CD4-positive, alpha-beta T cell treated with Interleukin-12 subunit alpha and Interleukin-12 subunit beta, for 1 hour (primary cell): ENCODE data around the gene BACE1-AS.
"Not testable (repeated sequence)": the region's sequence is repeated elsewhere in the genome, so short reads cannot be mapped to it uniquely, and the experiment has no call there.

Source experiments
- DNase-seq: peaks from one replicate; pipeline ENCODE4 v3.0.0-alpha.2; 2020

BACE1-AS gene

DNA sequence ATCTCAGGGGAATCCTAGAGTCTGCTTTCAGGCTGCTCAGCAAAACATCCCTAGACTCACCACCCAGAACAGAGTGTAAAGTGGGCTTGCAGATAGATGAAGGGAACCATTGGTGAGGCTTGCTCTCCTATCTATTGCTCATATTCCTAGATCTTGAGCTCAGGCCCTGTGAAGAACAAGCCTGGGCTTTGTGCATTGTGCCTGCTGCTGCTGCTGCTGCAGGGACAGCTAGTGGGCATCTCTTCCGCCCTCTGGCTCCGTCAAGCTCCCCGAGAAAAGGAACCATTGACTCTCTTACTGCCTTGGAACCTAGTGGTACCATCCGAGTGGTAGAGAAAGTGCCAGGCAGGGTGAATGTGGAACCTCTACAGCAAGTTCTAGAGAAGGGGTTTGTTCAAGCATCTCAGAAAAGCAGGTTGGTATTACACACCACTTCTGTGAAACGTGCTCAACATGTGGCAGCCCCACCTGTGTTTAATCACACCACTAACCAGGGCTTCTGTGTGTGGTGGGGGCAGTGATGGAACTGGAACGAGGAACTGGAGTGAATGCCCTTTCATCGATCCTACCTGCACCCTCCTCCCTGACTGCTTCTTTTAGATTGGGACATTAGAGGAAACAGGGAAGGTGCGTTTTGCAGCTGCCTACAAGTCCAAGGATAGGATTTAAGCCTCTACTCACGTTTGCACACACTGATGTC lies 4.4 kb downstream of the BACE1-AS start:
- DNase-seq = no peak

DNA sequence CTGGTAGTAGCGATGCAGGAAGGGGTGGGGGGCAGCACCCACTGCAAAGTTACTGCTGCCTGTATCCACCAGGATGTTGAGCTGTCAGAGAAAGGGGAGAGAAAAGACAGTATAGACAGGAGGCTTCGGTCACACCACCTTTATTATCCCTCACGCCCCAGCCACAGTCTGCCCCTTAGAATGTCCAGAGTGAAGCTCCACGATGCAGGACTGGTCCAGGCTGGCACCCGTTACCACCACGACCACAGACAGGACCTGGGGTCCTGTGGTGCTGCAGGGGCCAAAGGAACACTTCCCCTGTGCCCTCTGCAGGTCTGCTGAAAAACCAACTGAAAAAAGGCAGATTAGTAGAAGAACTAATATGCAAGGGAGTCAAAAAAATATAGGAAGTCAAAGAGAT lies 5.7 kb downstream of the BACE1-AS start:
- DNase-seq = no peak

DNA sequence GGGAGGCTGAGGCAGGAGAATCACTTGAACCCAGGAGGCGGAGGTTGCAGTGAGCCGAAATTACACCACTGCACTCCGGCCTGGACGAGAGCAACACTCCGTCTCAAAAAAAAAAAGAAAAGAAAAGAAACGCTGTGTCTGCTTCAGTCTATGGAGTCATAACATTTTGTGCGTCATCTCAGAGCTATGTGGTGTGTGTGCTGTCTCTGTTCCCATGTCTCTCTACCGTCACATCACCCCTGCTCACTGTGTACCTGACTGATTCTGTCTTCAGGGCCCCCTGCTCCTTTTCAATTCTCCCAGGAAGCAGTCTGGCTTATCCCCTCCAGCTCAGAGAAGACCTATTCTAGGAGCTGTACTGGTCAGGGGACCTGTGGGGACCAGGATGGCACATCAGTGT lies 7.0 kb downstream of the BACE1-AS start:
- no peak for DNase-seq

DNA sequence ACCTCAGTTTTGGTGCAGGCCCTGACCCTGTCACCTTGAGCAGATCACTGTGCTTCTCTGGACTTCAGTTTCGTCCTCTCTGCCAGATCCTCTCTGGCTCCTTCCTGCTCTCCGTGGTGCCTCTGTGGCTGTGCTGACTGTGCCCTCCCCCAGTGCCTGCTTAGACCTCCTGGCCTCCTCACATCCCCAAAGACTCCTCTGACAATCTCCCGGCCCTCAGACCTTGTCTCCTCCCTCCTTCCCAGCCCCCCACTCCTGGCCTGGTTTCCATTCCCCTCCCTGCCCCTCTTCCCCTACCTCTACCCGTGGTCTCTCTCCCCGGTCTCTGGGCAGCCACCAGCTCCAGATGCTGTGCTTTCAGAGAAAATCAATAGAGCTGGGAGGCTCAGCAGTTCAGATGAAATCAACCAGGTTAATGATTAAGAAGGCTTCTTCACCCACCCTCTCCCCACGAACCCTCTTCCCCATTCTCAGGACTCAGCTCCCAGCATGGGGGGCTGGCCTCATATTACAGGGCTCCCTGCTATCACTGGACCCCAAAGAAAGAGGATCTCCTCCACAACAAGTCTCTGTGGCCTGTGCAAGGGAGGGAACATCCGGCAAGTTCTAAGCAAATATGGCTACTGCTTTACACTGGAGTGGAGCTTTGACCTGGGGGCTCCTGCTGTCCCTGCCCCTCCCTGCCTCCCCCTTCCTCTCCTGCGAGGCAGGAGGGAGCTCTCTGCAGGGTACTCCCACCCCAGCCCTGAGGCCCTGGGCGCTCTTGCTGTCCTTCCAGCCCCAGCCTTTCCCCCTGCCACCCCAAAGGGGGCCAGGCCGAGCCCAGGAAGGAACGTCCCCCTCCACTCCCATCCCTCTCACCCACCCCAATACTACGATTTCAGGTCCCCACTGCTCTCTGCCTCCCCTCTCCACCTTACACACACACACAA lies 8.5 kb downstream of the BACE1-AS start:
- DNase-seq = no peak

DNA sequence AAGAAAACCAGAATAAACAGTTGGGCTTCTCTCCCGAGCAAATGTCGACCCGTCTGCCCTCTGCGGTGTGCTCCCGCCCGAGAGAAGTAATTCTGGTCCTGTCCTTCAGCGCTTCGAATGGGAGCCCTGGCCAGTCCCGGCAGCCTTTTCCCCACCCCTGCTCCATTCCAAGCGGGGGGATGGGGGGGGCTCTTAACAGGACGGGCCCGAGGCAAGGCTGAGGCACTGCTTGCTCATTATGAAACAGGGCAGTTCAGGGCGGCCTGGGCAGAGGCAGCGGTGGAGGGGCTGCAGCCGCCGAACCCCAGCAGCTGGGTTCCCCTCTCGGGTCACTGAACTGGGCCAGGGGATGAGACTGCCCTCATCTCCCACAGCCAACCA lies 9.1 kb downstream of the BACE1-AS start:
- no peak for DNase-seq

DNA sequence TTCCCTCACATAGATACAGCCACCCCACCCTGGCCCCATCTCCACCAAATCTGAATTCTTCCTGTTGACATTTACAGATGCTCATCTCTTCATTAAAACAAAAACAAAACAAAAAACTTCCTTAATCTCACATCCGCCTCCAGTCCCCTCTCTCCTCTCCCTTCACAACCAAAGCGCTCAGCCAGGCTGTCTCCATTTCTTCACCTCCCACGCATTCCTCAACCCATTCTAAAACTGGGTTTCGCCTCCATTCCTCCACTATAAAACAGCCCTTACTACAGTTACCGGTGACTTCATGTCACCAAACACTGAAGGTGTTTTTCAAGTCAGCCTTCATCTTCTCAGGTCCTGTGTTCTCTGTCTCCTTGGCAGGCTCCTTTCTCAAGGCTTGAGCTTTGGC lies 9.6 kb downstream of the BACE1-AS start:
- no peak for DNase-seq

DNA sequence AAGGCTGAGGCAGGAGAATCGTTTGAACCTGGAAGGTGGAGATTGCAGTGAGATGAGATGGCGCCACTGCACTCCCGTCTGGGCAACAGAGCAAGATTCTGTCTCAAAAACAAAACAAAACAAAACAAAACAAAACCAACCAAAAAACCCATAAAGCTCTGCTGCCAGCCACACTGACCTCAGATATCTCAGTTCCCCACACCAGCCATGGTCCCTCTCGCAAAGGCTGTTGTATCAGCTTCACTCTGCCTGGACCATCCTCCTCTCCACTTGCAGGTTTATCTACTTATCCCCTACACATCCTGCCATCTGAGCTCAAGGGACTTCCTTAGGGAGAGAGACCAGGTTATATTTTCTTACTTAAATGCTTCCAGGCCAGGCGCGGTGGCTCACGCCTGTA lies 11.1 kb downstream of the BACE1-AS start:
- DNase-seq = no peak

DNA sequence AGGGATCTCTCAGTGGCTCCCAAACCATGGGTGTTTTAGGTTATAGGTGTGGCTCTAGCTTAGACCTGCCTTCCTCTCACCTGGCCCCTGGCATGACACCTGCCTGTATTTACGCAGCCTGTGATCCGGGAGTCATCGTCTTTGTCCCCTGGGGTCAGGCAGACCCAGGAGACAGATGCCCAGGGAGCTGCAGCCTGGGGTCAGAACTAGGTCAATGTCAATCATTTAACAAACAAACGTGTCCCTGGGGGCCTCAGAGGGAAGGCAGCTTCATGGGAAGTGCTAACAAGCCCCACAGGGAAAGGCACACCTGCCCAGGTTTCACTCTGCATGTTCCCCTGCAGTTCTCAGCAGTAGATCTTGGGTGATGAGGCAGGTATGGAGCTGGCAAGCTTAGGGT lies 12.0 kb downstream of the BACE1-AS start:
- no peak for DNase-seq

DNA sequence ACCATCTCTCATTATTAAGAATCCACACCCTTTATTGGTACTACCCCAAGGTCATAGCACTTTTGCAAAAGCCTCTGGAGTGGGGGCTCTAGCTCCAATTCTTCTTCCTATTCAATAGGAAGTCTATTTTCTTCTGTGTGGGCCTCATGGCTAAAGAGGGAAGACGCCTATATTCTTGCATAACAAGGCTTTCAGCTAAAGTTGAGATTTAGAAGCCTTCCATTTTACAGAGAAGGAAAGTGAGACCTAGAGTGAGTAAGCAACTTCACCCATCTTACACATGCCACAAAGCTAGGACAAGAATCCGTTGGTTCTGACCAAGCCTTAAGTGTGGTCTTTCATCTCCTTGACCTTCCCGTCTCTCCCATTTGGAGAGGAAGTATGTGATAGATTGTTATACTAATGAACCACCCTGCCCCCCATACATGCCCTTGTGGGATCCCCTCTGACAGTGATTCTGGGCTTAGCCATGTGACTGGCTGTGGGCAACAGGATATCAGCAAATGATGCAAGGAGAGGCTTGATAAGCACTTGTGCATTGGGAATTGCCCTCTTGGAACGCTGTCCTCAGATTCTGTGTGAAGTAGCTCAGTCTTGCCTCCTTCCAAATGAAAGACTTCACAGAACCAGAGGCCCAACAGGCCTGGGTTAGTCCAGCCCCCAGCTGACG lies 12.6 kb downstream of the BACE1-AS start:
- no peak for DNase-seq

DNA sequence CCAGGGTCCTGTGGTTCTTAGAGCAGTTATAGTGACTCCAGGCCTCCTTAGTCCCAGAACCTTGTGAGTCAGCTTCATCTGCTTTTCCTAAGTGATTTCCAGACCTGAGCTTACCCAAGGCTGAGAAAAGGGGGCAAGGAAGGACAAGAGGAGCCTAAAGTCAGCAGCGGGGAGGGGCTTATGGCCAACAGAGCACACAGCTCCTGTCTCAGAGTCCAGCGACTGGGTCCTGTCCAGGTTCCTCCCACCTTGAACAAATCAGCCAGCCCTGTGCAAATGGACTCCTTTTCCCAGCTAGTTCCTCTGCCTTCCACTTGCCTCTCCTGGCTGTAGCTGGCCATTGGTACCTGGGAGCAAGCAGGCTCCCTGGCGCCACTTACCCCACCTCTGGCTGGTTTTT lies 14.0 kb downstream of the BACE1-AS start:
- no peak for DNase-seq

DNA sequence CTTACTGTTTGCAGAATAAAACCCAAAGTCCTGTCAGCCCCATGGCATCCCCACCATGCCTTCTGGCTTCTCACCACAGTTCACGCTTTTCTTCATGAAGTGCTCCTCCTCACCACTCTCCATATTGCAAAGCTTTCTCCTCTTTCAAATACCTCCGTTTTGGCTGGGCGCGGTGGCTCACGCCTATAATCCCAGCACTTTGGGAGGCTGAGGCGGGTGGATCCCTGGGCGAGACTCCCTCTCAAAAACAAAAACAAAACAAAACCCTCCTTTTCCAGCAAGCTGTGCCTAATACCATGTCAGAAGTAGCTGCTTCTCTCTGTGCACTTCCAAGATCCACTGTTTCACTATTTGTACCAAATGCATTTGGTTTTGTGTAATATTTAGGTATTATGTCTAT lies 18.2 kb downstream of the BACE1-AS start:
- DNase-seq = no peak

DNA sequence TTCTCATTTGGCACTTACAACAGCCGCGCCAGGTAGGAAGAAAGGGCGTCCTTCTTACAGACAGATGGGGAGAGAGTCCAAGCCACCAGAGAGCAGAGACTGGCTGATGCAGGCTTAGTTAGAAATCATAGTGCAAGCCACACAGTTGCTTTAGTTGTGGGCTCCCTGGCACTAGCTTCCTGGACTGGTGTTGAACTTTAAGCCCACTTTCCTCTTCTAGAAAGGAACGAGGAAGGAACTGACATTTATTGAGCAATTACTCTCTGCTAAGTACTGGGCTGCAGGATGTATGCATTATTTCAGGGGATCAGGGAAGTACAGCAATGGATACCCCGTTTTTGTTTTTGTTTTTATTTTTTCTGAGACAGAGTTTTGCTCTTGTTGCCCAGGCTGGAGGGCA lies 21.9 kb downstream of the BACE1-AS start:
- DNase-seq = no peak

DNA sequence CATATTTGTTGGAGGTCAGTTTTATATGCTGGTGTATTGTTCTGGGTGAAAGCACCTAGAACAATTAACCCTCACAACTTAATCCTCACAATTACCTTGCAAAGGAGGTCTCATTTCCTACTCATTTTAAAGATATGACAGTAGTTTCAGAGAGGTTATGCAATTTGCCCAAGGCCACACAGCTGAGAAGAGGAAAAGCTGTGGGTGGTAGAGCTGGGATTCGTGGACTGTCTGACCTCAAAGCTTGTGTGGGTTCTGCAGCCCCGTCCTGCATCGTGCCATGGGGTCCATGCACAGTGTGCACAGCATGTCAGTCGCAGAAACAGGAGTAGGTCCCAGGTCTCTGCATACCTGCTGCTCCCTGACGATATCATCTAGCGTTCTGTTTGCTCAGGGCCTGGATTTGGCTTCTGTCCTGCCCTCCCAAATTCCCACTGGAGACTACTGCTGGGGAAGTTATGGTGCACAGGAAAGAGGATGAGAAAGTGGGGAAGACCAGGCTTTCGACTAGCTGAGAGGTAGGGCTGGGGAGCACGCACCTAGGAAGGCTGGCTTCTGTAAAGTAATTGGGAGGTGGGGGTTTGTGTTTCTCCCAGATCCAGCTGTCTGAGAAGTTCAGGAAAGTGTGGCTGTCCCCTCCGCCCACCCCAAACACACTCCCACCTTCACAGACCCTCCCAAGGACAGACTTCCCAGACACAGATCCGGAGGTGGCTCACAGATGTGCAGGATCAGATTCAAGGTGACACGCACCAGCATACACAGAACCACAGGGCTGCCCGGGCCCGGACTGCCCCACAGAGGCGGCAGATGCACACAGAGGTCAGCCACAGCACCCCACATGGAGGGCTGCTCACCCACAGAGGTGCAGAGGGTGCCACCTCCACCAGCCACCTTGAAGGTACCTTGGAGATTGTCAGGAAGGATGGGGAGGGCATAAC lies 23.0 kb downstream of the BACE1-AS start:
- no peak for DNase-seq

DNA sequence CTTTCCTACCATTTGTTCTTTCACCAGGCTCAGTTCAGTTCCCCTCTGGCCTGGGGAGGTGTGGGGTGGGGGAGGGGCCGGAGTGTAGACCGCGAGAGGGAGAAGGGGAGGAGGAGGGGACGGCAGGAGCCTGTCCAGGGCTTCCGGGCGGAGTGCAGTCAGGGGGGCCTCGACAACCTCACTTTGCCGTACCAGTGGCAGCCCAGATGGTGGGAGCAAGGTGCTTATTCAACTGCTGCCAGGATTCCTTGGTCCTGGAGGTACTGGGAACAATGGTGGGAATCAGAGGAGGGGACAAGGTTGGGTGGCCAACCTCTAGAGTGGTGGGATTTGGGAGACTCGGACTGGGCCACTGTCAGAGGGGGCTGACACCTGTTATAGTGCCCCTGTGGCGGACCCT lies 23.7 kb downstream of the BACE1-AS start:
- DNase-seq = no peak

DNA sequence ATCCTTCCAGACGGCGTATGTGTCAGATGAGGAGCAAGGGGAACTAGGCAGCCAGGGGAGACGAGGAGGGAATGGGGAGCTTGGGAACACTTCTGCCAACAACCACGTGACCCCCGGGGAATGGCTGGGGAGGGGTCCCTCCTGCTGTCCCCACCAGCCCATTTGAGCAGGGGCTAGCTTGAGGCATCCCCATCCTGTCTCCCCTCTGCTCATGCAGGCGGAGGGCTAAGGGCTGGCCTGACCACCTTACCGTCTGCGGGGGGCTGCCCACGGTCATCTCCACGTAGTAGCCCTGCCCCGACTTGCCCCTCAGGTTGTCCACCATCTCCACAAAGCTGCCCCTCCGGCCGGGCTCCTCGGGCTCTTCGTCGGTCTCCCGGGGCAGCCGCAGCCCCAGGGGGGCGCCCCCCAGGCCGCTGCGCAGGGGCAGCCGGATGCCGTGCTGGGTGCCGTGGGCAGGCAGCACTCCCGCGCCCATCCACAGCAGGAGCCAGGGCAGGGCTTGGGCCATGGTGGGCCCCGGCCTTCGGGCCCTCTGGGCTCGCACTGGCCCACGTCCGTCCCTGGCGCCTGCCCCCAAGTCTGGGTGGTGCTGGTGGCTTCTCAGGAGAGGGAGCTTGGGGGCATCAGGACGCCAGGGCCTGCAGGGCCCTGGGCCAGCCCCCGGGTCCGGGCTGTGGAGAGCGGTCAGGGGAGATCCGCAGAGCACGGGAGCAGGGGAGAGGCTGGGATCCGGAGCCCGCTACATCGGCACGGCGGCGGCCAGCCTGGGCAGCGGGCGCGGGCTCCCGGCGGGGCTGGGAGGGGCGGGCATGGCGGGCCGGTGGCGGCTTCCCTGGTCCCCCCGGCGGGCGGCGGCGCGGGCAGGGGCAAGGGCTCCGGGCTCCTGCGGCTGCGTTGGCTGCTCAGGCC lies 24.4 kb downstream of the BACE1-AS start:
- DNase-seq = peak; percentile 7

DNA sequence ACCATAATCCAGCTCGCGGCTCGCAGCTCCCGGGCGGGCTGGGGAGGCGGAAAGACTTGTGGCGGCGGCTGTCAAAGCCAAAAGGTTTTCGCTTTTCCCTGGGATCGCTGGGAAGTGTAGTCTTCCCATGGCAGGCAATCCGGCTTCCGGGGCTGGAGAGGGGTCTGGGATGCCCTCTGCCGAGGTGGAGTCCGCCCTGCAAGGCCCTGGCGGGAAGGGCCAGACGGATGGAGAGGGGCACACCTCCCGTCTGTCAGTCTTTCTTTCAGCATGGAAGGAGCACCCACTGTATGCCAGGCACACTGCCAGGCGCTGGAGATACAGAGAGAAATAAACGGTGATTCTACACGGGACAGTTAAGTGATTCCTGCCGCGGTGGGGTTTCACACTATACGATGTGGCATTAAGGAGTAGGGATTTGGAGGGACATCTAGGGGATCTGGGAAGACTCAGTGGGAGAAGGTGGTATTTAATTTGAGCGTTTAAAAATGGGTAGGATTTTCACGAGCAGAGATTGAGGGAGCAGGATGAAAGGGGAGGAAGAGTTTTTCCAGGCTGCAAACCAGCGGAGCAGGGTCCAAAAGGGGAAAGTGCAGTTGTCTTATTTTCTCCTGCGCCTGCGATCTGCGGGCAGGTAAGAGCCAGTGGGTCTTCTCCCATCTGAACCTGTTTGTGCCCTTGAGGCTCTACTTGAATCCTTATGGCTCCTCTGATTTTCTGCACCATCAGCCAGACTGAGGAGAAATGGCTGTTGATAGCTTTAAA lies 25.2 kb downstream of the BACE1-AS start, which contains the start of gene BACE1:
Gene BACE1, minus strand, starts transcription at position 60 of the 765 bp plus-strand sequence. CDS start 461 bp downstream, outside the sequence.
- DNase-seq = peak; percentile 23

DNA sequence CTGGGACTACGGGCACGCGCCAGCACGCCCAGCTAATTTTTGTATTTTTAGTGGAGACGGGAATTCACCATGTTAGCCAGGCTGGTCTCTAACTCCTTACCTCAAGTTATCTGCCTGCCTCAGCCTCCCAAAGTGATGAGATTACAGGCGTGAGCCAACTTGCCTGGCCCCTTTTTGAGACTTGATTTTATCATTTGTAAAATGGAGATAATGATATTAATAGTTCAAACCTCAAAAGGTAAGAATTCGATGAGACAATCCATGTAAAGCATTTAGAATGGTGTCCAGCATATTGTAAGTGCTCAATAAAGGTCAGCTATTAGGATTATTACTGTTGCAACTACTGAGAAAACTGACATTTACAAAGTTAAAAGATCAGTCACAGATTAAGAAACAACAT lies 27.6 kb downstream of the BACE1-AS start:
- no peak for DNase-seq

DNA sequence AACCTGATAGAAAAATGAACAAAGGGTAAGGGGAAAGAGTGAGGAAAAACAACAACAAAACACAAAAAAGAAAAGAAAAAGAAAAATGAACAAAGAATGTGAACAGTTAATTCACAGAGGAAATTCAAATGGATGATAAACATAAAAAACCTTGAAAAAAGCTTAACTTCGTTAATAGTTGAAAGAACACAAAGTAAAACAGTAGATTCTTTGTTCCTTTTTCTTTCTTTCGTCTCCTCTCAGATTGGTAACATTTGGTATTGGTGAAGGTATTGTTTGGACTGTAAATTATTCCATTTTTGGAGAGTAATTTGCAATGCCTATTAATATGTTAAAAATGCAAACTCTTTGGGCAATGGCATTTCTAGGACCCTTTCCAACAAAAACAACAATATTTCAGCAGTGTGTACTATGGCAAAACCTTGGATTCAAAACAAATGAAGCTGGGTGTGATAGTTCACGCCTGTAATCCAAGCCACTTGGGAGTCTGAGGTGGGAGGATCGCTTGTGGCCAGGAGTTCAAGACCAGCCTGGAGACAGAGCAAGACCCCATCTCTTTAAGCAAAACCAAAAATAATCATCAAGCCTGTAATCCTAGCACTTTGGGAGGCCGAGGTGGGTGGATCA lies 28.2 kb downstream of the BACE1-AS start:
- DNase-seq = no peak

DNA sequence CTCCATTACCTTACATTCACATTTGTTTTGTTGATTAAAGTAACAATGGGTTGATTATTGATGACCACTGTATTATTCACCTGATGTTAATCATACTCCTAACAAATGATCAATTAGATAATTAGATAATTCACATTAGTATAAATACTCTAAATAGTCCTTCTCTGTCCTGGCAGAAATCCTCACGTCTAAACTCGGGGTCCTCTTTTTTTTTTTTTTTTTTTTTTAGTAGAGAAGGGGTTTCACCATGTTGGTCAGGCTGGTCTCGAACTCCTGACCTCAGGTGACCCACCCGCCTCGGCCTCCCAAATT lies 36.1 kb downstream of the BACE1-AS start:
- DNase-seq = not testable (repeated sequence)
